HG03103 (cell line): ENCODE results near the gene SRM.
"Not testable (repeated sequence)": the region's sequence is repeated elsewhere in the genome, so short reads cannot be mapped to it uniquely, and the experiment has no call there.

ENCODE experiments used
- ATAC-seq: cut with Tn5 transposase; IDR thresholded peaks from one replicate; pipeline ENCODE4 v1.9.1; 2021; ENCODE audit warnings: low read depth; ENCODE audit not compliant: unreplicated experiment

The SRM gene

DNA sequence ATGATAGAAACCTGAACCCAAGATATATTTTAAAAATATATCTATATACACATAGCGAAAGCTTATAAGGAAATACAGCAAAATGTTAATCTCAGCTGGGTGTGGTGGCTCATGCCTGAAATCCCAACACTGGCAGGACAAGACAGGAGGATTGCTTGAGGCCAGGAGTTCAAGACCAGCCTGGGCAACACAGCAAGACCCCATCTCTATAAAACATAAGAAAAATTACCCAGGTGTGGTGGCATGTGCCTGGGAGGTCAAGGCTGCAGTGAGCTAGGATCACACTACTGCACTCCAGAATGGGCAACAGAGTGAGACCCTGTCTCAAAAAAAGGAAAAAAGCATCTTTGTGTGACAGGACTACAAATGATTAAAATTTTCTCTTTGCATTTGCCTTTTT, 6.0 kb upstream of the SRM start:
- no peak for ATAC-seq

GRCh38 chr1:11064942-11065341, 5.1 kb upstream of the SRM start:
- no peak for ATAC-seq

- not testable (repeated sequence) for ATAC-seq
Observed at GRCh38 chr1:11063937-11064537, 4.2 kb upstream of the SRM start.

DNA sequence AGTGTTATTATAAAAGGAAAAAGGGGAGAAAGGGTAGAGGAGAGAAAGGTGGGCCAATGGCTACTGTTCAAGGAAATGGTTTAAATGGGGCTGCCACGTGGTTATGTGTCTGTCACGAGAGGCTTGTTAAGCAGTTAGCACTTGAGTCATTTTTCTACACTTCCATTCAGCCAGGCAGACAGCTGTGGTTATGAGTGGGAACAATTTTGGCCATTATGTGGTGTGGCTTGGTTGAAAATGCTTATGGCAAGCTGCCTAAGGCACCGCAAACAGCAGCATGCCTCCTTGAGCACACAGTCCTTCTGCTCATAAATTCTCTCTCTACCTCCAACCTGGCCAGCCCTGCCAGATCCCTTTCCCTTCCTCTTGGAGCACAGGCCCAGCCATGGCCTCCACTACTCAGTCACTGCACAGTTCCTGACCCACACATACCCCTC, 3.2 kb upstream of the SRM start:
- no peak for ATAC-seq

DNA sequence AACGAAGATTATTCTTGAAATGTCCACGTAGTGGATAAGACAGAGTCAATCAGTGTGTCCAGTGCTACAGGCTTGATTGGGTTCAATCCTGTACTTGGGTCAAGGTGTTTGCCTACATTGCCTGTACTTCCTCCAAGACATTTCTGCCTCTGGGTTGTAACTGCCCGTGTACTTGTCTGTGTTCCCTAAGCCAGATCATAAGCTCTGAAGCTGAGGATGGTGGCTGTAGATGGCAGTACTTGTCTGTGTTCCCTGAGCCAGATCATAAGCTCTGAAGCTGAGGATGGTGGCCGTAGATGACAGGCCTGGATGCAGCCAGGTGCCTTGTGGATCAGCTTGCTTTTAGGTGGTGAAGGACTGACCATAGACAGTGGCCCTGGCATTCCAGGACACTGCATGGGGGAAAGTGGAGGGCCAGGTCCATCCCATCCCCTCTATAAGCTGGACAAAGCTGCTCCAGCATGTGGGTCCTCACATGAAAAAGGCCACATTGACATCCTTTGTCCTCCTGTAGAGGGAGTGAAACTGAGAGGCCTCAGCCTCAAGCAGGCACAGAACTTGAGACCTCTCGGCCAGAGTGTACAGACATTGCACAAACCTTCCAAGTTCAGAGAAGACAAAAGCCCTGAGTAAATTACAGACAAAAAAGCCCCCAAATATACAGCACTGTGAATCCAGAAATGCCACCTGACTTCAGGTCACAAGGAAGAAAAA, 2.0 kb upstream of the SRM start:
- no peak for ATAC-seq

DNA sequence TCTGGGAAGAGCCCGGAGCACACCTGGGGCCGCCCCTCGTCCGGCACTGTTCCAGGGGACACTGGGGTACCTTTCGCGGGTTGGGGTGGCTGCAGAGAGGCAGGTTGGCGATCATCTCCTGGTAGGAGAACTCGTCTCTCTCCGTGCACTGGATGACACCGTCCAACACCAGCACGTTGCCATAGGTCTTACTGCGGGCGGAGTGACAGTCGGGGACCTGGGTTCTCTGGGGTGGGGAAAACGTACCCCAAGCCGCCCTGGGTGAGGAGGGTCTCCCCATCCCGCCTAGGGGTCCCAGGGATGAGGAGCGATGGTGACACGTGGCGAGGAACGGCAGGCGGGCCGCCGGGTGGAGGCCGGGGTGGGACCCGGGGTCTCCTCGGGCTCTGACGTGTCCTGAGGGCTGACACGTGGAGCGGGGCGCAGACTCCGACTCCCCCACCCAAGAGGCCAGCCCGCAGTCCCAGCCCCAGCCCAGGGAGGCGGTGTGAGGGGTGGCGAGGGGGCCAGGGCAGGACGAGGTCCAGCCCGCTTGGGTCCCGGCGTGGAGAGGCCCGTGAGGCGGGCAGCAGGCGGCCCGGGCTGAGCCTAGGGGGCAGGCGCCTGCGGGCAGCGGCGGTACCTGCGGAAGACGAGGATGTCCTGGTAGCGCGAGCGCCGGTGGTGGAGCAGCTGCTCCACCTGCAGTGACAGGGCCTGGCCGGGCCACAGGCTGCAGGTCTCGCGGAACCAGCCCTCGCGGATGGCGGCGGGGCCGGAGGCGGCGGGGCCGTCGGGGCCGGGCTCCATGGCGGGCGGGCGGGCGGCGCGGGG, 457 bp downstream of the SRM start:
- ATAC-seq: peak; percentile 17

DNA sequence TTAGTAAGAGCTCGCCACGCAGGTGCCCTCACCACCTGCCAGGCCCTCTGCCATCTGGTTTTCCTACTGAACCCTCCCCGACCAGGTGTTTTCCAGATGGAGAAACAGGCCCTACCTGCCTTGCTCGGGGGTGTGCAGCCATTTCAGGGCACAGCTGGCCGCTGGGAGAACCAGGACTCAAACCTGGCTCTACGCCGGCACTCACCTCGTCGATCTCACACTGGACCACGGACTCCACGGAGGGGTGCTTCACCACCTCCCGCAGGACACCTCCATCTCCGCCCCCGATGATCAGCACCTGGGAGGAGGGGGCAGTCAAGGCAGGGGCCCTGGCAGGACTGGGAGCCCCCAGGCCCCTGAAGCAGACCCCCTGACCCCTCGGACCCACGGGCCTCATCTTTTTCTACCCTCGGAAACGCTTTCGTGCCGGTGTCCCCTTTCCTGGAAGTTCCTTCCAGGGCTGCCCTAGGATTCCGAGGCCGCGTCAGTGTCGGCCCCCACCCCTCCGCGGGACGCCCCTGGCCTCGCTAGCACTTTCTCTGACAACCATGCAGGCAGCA, 1.1 kb downstream of the SRM start:
- ATAC-seq: no peak

DNA sequence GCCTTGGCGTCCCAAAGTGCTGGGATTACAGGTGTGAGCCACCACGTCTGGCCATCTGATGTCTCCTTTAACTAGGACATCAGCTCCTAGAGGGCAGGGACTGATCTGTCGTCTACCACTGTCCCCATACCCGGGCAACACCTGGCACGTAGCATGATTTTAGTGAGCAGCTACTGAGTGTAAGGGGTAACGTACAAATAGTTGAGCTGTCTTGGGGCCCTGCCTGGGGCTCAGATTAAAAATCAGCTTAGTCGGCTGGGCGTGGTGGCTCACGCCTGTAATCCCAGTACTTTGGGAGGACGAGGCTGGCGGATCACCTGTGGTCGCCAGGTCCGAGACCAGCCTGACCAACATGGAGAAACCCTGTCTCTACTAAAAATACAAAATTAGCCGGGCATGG, 1.8 kb downstream of the SRM start:
- no peak for ATAC-seq

DNA sequence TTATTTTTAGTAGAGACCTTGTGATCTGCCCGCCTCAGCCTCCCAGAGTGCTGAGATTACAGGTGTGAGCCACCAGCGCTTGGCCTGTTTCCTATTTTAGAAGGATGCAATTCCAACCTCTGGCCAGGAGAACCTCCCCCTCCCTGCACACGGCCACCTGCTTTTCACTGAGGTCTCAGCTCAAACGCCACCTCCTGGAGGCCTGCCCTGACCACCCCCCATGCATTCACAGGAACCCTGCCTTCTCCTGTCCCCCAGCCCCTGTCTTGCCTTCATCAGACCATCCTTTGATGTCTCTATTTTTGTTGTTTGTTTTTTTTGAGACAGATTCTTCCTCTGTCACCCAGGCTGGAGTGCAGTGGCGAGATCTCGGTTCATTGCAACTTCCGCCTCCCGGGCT, 2.3 kb downstream of the SRM start:
- ATAC-seq: no peak

- ATAC-seq: no peak
Observed at GRCh38 chr1:11056504-11056903, 3.3 kb downstream of the SRM start.

- ATAC-seq: no peak
Observed at GRCh38 chr1:11055676-11056075, 4.1 kb downstream of the SRM start.

- no peak for ATAC-seq
Observed at GRCh38 chr1:11054666-11055065, 5.2 kb downstream of the SRM start.

- no peak for ATAC-seq
Observed at GRCh38 chr1:11054181-11054580, 5.6 kb downstream of the SRM start.

DNA sequence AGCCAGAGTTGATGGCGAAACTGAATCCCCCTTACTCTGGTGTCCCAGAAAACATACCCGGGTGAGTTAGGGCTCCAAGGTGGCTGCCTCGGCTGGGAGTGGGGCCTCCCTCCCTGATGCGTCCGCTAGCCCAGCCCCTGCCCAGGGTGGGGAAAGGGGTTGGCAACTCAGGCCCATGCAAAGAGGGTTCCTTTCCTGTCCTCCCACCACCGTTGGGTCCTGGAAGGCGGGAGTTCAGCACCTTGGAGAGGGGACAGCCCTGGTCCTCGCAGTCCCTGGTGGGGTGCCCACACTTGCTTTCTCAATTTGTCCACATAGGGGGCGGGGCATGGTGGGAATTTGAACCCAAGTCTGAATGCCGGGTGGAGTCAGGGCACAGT, 6.1 kb downstream of the SRM start:
- ATAC-seq: no peak

DNA sequence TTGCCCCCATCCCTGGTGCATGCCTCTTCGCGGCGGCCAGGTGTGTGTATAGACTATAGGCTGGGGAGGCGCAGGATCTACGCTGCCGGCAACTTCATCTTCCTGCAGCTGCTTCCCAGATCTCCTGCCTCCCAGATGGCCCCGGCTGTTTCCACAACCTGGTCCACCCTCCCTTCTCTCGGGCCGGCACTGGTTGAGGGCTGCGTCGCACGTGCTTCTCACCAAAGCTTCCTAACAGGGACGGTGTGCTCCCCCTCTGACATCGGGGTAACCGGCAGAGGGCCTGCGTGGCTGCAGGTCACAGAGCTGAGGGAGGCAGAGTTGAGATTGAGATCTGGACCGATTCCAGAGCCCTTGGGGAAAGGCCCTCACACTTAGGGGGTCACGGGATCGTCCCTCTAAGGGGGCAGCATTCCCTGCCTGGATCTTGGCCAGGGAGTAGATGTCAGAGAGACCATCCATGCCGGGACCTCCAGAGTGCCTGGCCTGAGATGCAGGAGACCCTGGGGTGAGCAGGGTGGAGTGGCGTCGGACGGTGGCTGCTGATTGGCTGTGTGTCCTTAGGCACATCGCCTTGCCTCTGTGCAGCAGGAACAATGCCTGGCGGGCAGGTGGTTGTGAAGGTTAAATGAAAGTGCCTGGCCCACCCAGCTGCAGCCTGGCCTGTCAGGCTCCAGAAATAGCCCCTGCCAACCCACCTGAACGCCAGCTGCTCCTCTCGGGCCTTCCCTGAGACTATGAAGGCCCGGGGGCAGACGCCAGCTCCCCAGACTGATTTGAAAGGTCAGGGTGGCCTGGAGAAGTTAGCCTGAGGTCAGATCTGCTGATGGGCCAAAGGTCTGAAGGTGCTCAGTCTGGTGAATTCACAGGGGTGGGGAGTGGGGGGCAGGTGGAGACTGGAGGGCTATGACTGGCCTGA, 6.7 kb downstream of the SRM start:
- ATAC-seq: no peak

DNA sequence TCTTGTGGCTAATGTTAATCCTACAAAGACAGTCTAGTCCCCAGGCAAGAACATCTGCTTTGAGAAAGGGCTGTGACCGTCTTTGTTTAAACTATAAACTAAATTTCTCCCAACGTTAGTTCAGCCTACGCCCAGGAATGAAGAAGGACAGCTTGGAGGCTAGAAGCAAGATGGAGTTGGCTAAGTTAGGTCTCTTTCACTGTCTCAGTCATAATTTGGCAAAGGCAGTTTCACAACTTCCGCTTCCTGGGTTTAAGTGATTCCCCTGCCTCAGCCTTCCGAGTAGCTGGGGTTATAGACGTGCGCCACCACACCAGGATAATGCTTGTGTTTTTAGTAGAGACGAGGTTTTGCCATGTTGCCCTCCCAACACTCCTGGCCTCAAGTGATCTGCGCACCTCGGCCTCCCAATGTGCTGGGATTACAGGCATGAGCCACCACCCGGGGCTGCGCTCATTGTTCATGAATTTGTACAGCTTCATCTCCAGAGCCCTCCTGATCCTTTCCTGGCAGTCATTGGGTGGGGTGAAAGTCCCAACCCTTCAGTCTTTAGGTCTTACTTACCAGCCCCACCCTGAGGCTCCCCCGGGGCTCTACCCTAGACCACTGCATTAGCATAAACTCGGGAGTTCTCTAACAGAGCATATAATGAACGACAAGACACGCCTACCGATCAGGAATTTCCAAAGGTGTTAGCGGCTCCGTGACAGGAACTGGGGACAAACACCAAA, 7.9 kb downstream of the SRM start:
- ATAC-seq: no peak

DNA sequence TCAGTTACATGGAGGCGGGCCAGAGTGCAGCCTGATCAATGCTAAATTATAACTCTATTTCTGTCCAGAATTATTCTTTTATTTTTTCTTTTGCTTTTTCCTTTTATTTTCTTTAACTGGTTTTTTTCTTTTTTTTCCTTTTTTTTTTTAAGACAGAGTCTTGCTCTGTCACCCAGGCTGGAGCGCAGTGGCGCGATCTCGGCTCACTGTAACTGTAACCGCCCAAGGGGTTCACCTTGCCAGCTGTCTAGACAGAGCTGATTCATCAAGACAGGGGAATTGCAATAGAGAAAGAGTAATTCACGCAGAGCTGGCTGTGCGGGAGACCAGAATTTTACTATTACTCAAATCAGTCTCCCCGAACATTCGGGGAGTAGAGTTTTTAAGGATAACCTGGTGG, 8.7 kb downstream of the SRM start:
- ATAC-seq: not testable (repeated sequence)

- no peak for ATAC-seq
Observed at GRCh38 chr1:11046625-11047365, 13.0 kb downstream of the SRM start, which contains the start of gene MASP2. Gene MASP2, minus strand, starts transcription at chr1:11047239. Its CDS starts 32 bp downstream, at chr1:11047207.

GRCh38 chr1:11046270-11046566, 13.6 kb downstream of the SRM start:
- ATAC-seq: no peak
